ENCODE measurements around the gene PRCP.

DNA sequence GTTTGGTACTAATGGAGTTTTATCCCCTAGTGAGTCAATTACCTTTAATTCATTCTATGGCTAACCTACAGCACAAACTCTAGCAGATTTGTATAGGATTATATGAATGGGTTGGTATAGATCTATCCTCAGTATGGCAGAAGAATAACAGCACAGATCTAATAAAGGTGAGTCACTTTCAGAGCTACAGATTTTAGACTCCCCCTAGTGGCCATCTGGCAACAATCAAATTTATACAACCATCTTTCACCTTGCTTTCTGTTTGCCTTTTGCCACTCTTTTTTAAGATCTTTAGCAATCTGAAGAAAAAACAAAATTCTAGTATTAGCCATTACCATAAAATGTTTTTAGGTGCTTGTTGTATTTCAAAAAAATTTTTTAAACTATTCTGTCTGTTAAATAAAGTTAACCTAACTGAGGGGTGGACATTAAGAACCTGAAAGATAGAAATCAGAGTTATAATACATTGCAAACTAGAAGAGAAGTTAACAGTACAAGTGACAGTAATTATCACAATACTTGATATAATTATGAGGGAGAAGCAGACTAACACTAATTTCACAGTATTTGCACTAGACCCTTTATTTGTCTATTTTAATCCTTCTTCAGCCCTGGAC is 27.1 kb upstream of the PRCP start:
- TF ChIP-seq, protein P1, sequence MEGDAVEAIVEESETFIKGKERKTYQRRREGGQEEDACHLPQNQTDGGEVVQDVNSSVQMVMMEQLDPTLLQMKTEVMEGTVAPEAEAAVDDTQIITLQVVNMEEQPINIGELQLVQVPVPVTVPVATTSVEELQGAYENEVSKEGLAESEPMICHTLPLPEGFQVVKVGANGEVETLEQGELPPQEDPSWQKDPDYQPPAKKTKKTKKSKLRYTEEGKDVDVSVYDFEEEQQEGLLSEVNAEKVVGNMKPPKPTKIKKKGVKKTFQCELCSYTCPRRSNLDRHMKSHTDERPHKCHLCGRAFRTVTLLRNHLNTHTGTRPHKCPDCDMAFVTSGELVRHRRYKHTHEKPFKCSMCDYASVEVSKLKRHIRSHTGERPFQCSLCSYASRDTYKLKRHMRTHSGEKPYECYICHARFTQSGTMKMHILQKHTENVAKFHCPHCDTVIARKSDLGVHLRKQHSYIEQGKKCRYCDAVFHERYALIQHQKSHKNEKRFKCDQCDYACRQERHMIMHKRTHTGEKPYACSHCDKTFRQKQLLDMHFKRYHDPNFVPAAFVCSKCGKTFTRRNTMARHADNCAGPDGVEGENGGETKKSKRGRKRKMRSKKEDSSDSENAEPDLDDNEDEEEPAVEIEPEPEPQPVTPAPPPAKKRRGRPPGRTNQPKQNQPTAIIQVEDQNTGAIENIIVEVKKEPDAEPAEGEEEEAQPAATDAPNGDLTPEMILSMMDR (IDR thresholded peaks at IDR 0.05; ENCODE audit: low read depth, low read length, missing input control) = peak; percentile 70
- no peak for TF ChIP-seq GABPA (IDR thresholded peaks at IDR 0.05 in 1 of 2, conservative IDR thresholded peaks at IDR 0.05 in 1 of 2)
- peak; percentile 77 to 83 for TF ChIP-seq RAD21 (IDR thresholded peaks at IDR 0.05)
- peak; percentile 79 to 86 for TF ChIP-seq JUND (IDR thresholded peaks at IDR 0.05)
- TF ChIP-seq YY1 (IDR thresholded peaks at IDR 0.05) = no peak
- TF ChIP-seq, protein P2, sequence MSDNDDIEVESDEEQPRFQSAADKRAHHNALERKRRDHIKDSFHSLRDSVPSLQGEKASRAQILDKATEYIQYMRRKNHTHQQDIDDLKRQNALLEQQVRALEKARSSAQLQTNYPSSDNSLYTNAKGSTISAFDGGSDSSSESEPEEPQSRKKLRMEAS (IDR thresholded peaks at IDR 0.05) = no peak
- no peak for TF ChIP-seq TAF1 (conservative IDR thresholded peaks at IDR 0.05)
- TF ChIP-seq NR2F2 (IDR thresholded peaks at IDR 0.05) = no peak
